NCI-H1694 treated with DMSO at 0.1 percent for 48 hours (cell line): Measurements from ENCODE around the gene RIMS1.

Source experiments
- DNase-seq: peaks from one replicate; lab custom pipeline; 2025; lab: John Stamatoyannopoulos, UW

Gene RIMS1

DNA sequence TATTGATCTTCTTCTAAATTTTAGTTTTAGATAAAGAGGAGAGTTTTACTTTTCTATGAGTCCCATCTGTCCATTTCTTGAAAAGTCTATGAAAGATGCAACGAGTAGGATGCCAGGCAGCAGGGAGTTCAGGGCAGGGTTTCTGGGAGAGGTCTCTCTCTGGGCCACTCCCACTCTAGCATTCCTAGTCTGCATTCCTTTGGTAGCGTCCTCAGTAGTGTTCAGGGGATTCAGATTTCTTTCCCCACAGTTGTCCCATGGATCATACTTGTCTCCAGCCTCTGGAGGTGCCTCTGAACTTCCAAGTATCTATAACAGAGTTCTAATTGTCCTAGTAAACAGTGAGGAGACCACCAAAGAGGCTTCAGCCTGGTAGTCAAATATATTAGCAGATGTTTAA lies 225.3 kb downstream of the RIMS1 start:
- no peak for DNase-seq

- no peak for DNase-seq
These were observed 244.0 kb downstream of the RIMS1 start for GRCh38 chr6:72130327-72130726.

DNA sequence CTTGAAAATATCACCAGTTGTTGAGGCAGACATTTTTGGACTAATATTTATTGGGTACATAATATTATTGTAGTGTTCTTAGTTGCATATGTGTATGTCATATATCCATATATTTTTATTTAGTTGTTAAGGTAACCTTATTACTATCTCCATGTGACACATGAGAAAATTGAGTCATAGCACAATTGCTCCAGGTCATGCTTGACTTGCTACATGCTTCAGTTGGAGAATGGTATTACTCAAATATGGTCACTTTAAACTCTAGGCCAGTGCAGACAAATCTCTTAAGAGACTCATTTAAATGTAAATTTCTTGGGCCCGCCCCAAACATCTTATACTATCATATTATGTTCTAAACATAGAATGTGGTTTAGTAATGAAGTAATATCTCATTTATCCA lies 246.1 kb downstream of the RIMS1 start:
- no peak for DNase-seq

DNA sequence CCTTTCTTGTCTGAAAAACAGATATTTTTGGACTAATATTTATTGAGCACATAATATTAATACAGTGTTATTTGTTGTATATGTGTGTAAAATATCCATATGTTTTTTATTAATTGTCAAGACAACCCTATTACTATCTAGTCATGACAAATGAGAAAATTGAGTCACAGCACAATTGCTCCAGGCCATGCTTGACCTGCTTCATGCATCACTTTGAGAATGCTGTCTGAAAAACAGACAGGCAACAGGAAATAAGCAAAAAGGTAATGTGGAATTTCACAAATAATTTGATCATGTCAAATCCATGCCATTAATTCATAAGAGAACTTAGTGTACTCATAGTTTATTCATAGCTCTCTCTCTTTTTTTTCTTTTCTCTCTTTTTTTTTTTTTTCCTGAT lies 246.5 kb downstream of the RIMS1 start:
- no peak for DNase-seq

DNA sequence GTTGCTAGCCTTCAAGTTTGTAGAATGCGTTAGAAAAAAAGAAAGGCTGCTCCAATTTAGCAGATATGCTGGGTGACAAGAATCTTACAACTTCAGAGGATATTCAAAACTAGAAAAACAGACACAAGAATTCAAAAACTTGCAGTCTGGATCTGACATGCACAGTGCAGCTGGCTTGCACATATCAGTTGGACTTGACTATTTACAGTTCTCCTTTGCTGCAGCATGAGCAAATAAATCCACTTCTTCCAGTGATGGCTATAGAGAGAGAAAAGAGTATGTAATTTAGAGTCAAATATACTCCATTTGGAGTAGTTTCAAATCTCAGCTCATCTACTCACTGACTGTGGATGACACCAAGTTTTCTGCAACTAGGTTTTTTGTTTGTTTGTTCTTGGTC lies 247.0 kb downstream of the RIMS1 start:
- no peak for DNase-seq

GRCh38 chr6:72140795-72141194 lies 254.4 kb downstream of the RIMS1 start:
- DNase-seq: no peak

DNA sequence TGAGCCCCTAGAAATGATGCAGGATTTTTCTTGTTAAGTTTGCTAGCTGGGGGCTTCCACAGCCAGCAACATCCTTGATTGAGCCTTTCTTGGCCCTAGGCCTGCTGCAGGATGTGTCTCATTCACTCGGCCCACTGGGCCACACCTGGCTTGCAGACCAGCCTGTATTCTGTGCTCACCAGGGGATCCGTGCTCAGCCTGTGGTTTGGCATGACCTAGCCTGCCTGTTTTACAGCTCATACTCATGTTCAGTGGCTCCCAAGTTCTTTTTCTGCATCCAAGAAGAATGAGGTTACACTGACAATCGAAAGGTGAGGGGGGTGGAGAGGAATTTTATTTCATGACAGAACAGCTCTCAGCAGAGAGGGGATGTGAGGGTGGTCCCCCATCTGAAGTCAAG lies 263.4 kb downstream of the RIMS1 start:
- DNase-seq: no peak

DNA sequence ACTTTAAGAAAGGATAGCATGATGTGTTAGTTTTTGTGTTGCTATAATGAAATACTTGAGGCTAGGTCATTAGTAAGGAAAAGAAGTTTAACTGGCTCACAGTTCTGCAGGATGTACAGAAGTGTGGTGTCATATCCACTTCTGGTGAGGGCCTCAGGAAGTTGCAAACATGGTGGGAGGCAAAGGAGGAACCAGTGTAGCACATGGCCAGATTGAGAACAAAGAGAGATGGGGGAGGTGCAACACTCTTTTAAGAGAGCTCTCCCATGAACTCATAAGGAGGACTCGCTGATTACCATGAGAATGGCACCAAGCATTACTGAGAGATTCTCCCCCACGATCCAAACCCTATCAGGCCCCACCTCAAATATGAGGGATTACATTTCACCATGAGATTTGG lies 265.4 kb downstream of the RIMS1 start:
- DNase-seq: no peak

- no peak for DNase-seq
These were observed 289.6 kb downstream of the RIMS1 start for GRCh38 chr6:72175916-72176315.

- no peak for DNase-seq
These were observed 296.2 kb downstream of the RIMS1 start for GRCh38 chr6:72182337-72183246.

DNA sequence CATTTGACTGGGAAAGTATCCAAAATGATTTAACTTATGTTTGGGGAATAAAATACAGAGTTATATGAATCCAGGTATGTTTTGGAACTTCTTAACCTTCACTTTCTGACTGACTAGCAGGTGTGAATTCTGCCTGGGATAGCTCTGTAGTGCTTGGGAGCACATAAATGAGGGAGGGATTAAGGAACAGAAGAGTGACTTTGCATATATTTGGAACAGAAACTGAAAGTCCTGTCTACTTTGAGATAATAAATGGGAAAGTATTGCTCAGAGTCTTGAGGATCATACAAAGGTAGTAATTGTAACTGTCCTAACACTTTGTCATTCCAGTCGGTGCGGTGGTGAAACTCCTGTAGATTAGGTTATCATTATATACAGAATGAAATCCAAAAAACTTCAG lies 317.6 kb downstream of the RIMS1 start:
- DNase-seq: no peak

DNA sequence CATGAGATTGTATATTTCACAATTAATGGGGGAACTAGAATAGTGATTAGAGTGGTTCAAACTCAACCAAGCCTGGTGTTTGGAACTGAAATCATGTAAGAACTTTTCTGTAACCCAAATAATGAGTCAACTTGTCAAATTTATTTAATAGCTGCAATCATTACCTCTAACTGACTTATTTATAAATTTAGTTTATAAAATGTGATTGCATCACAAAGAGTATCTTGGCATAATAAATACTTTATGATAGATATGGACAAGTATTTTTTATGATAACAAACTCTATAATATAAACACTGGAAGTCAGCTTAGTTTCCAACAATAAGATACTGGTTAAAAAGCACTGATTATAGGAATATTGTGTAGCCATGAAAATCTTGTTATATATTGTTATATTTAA lies 319.1 kb downstream of the RIMS1 start:
- DNase-seq: no peak

- no peak for DNase-seq
These were observed 320.3 kb downstream of the RIMS1 start for GRCh38 chr6:72206606-72207005.

GRCh38 chr6:72212686-72213085 lies 326.3 kb downstream of the RIMS1 start:
- no peak for DNase-seq

DNA sequence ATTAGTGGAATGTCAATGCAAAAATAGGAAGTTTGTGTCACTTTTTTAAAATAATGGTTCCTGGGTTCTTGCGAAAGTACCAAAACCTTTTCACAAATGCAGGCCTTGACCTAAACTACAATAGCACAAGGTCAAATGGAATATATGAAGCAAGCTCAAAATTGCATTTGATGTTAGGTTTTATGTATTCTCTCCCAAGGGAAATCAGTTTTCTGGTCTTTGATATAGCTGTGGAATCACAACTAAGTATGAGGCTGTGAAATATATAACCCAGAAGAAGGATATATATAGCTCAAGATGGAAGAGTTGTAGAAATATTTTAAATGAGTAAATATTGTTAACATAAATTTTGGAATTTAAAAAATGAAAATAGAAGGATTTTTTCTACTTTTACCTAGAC lies 327.3 kb downstream of the RIMS1 start:
- no peak for DNase-seq

GRCh38 chr6:72216222-72217068 lies 330.1 kb downstream of the RIMS1 start:
- no peak for DNase-seq

- no peak for DNase-seq
These were observed 331.3 kb downstream of the RIMS1 start for GRCh38 chr6:72217626-72218025.

- DNase-seq: peak; percentile 2
These were observed 331.8 kb downstream of the RIMS1 start for GRCh38 chr6:72218125-72218524.

DNA sequence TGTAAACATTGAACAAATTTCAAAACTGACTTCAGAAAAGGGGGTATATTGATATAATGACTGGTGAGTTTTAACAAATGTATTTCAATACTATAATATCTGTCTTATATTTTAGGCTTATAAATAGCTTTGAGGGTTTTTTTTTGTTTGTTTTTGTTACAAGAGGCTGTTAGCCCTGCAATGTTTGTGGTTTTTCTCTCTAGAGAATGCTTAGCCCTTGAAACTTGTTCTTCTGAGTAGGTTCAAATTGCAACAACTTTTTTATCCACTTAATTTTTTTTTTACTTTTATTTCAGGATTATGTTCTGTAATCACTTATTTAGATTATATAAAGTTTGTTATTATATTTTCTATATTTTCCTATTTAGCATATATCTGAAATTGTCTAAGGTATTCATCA lies 333.2 kb downstream of the RIMS1 start:
- DNase-seq: no peak

GRCh38 chr6:72238021-72238420 lies 351.7 kb downstream of the RIMS1 start:
- no peak for DNase-seq

- DNase-seq: no peak
These were observed 352.6 kb downstream of the RIMS1 start for GRCh38 chr6:72238900-72239299.

GRCh38 chr6:72245565-72245964 lies 359.2 kb downstream of the RIMS1 start:
- no peak for DNase-seq

GRCh38 chr6:72246926-72247325 lies 360.6 kb downstream of the RIMS1 start:
- DNase-seq: no peak
